MM.1S (cell line): ENCODE data around the gene GTF2F2.
"Not testable (repeated sequence)": the region's sequence is repeated elsewhere in the genome, so short reads cannot be mapped to it uniquely, and the experiment has no call there.

ENCODE experiments used
- DNase-seq: peaks from one replicate; pipeline ENCODE4 v3.0.0-alpha.2; 2015
- H2AFZ ChIP-seq: fragments of 300-600 bp; sonication (generic); 2 replicates; pipeline ENCODE4 v1.6.0; 2016; ENCODE audit warnings: antibody characterized with exemption, low read length
- H3F3A ChIP-seq: fragments of 300-600 bp; sonication (generic); 2 replicates; pipeline ENCODE4 v1.6.1; 2016; ENCODE audit warnings: mild to moderate bottlenecking, antibody characterized with exemption, low read length, moderate library complexity, mixed read lengths; ENCODE audit not compliant: insufficient read depth
- H3K27ac ChIP-seq: fragments of 300-600 bp; sonication (generic); 2 replicates; pipeline ENCODE4 v1.5.1; 2016; ENCODE audit warnings: mild to moderate bottlenecking, low read length
- H3K27me3 ChIP-seq: fragments of 300-600 bp; sonication (generic); replicated peaks from 2 replicates; pipeline ENCODE4 v1.6.0; 2016; ENCODE audit warnings: low read length; ENCODE audit not compliant: insufficient read depth
- H3K36me3 ChIP-seq: fragments of 300-600 bp; sonication (generic); replicated peaks from 2 replicates; pipeline ENCODE4 v1.6.1; 2016; ENCODE audit warnings: mild to moderate bottlenecking, low read length, mixed read lengths; ENCODE audit not compliant: insufficient read depth
- H3K4me1 ChIP-seq: fragments of 300-600 bp; sonication (generic); 2 replicates; pipeline ENCODE4 v1.6.1; 2016; ENCODE audit warnings: low read length, mixed read lengths
- H3K4me2 ChIP-seq: fragments of 300-600 bp; sonication (generic); 2 replicates; pipeline ENCODE4 v1.6.0; 2016; ENCODE audit warnings: low read depth, low read length
- H3K4me3 ChIP-seq: fragments of 300-600 bp; sonication (generic); 2 replicates; pipeline ENCODE4 v1.5.1; 2016; ENCODE audit warnings: low read length, mixed read lengths
- H3K79me2 ChIP-seq: fragments of 300-600 bp; sonication (generic); 2 replicates; pipeline ENCODE4 v1.6.1; 2016; ENCODE audit warnings: mixed run types, low read length, mixed read lengths
- H3K9ac ChIP-seq: fragments of 300-600 bp; sonication (generic); 2 replicates; pipeline ENCODE4 v1.6.1; 2016; ENCODE audit warnings: low read length, mixed read lengths
- H3K9me2 ChIP-seq: fragments of 300-600 bp; sonication (generic); replicated peaks from 2 replicates; pipeline ENCODE4 v1.6.1; 2016; ENCODE audit warnings: mild to moderate bottlenecking, low read length, mixed read lengths; ENCODE audit not compliant: insufficient read depth
- H3K9me3 ChIP-seq: fragments of 300-600 bp; sonication (generic); replicated peaks from 2 replicates; pipeline ENCODE4 v1.6.1; 2016; ENCODE audit warnings: mild to moderate bottlenecking, low read length, mixed read lengths; ENCODE audit not compliant: insufficient read depth
- H4K20me1 ChIP-seq: fragments of 300-600 bp; sonication (generic); 2 replicates; pipeline ENCODE4 v1.6.1; 2016; ENCODE audit warnings: mild to moderate bottlenecking, low read length, moderate library complexity, mixed read lengths; ENCODE audit not compliant: insufficient read depth
- EZH2 ChIP-seq: fragments of 300-600 bp; sonication (generic); optimal IDR thresholded peaks from 2 replicates; pipeline ENCODE3; 2017; ENCODE audit warnings: low read depth, mild to moderate bottlenecking, antibody characterized with exemption, low read length, mixed read lengths
- EZH2phosphoT487 ChIP-seq: fragments of 300-600 bp; sonication (generic); IDR thresholded peaks from 2 replicates; pipeline ENCODE4 v1.6.1; 2018; ENCODE audit warnings: antibody characterized with exemption, low read length
- TF ChIP-seq, protein P1 (sequence below): fragments of 300-600 bp; sonication (generic); IDR thresholded peaks from 2 replicates; pipeline ENCODE4 v1.5.1; 2016; ENCODE audit warnings: antibody characterized with exemption, low read length, mixed read lengths

The GTF2F2 gene

DNA sequence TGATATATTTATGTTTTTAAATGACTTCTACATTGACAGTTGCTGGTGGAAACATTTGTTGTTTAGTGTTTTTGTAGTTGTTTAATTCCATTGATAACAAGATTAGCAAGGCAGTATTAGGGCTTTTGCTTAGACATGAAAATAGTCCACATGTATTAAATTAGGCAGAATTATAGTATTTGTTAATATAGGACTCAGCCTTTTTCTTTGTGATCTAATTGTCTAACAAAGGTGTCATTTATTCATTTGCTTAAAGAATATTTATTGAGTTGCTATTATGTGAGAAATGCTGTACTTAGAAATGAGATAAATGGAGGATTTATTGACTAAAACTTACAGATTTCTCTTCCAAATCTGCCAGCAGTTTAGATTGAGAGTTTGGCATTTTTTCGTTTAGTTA lies 122.2 kb downstream of the GTF2F2 start:
- Histone ChIP-seq H2AFZ (no peak overlapping the region), H3K27ac (no peak overlapping the region)

DNA sequence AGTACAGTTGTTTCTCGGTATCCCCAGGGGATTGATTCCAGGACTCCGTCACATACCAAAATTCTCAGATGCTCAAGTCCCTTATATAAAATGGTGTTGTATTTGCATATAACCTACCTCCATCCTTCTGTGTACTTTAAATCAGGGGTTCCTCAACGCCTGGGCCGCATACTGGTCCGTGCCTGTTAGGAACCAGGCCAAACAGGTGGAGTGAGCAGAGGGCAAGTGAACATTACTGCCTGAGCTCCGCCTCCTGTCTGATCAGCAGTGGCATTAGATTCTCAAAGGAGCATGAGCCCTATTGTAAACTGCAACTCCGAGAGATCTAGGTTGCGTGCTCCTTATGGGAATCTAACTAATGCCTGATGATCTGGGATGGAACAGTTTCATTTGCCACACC lies 122.8 kb downstream of the GTF2F2 start:
- DNase-seq: no peak

More for the DNA sequence above, 122.2 kb downstream of the GTF2F2 start:
- no peak for TF ChIP-seq EZH2phosphoT487
- TF ChIP-seq, protein P1, sequence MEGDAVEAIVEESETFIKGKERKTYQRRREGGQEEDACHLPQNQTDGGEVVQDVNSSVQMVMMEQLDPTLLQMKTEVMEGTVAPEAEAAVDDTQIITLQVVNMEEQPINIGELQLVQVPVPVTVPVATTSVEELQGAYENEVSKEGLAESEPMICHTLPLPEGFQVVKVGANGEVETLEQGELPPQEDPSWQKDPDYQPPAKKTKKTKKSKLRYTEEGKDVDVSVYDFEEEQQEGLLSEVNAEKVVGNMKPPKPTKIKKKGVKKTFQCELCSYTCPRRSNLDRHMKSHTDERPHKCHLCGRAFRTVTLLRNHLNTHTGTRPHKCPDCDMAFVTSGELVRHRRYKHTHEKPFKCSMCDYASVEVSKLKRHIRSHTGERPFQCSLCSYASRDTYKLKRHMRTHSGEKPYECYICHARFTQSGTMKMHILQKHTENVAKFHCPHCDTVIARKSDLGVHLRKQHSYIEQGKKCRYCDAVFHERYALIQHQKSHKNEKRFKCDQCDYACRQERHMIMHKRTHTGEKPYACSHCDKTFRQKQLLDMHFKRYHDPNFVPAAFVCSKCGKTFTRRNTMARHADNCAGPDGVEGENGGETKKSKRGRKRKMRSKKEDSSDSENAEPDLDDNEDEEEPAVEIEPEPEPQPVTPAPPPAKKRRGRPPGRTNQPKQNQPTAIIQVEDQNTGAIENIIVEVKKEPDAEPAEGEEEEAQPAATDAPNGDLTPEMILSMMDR: no peak
- TF ChIP-seq EZH2: no peak
- Histone ChIP-seq H3K4me3 (no peak overlapping the region), H3F3A (no peaks in the 10 kb centered on the region), H3K9me3 (no peaks in the 10 kb centered on the region), H3K9ac (no peak overlapping the region), H3K9me2 (no peaks in the 10 kb centered on the region), H3K4me1 (no peaks in the 10 kb centered on the region), H3K36me3 (no peaks in the 10 kb centered on the region), H3K27me3 (no peaks in the 10 kb centered on the region), H4K20me1 (no peaks in the 10 kb centered on the region), H3K79me2 (no peaks in the 10 kb centered on the region), H3K4me2 (no peak overlapping the region)
- DNase-seq: no peak

DNA sequence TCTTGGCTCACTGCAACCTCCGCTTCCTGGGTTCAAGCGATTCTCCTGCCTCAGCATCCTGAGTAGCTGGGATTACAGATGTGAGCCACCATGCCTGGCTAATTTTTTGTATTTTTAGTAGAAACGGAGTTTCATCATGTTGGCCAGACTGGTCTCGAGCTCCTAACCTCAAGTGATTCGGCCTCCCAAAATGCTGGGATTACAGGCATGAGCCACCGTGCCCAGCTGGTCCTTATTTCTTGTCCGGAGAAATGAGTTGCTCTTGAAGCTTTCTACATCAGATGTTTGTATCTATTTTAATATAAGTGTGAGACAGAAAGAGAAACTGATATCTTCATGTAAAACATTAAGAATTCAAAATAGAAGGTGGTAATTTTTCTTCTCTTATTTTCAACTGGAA lies 124.4 kb downstream of the GTF2F2 start:
- not testable (repeated sequence) for H3K27ac ChIP-seq, H4K20me1 ChIP-seq, H3K9ac ChIP-seq, H3K36me3 ChIP-seq, H3K9me3 ChIP-seq, H2AFZ ChIP-seq, H3K79me2 ChIP-seq, H3K4me2 ChIP-seq, H3K4me3 ChIP-seq, DNase-seq, H3K27me3 ChIP-seq, H3F3A ChIP-seq, H3K4me1 ChIP-seq, H3K9me2 ChIP-seq

More for the DNA sequence above, 122.8 kb downstream of the GTF2F2 start:
- H3K9me3 ChIP-seq: no peaks in the 10 kb centered on the region
- H3F3A ChIP-seq: no peaks in the 10 kb centered on the region
- H3K9me2 ChIP-seq: no peaks in the 10 kb centered on the region
- H3K36me3 ChIP-seq: no peaks in the 10 kb centered on the region
- H3K4me2 ChIP-seq: no peak overlapping the region
- no peak for TF ChIP-seq EZH2
- TF ChIP-seq EZH2phosphoT487: no peak
- TF ChIP-seq, protein P1: no peak
- no peaks in the 10 kb centered on the region for H3K4me1 ChIP-seq
- no peaks in the 10 kb centered on the region for H4K20me1 ChIP-seq
- no peak overlapping the region for H2AFZ ChIP-seq
- no peaks in the 10 kb centered on the region for H3K27me3 ChIP-seq
- H3K4me3 ChIP-seq: no peak overlapping the region
- H3K27ac ChIP-seq: no peak overlapping the region
- H3K79me2 ChIP-seq: no peaks in the 10 kb centered on the region
- H3K9ac ChIP-seq: no peak overlapping the region

DNA sequence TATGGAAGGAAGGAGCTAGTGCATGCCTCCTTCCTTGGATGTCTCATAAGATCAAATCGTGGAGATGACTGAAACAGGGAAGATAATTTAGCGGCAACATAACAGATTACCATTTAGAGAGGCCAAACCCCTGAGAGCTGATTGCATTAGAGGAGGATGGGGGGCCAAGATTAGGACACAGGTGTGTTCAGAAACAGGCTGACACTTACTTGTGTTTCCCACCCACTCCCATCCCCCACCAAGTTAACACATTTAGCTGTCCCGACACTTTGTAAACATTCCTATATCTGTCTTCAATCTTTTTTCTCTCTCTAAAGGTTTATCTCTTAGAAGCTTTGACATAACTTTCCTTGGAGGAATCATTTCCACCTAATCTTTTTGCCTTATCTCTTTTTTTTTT lies 129.4 kb downstream of the GTF2F2 start:
- Histone ChIP-seq H3K9ac (no peak overlapping the region), H3K9me3 (no peaks in the 10 kb centered on the region), H3K4me3 (no peak overlapping the region), H3K79me2 (no peaks in the 10 kb centered on the region), H3K36me3 (no peaks in the 10 kb centered on the region), H3K9me2 (no peaks in the 10 kb centered on the region), H3K27me3 (no peaks in the 10 kb centered on the region), H3F3A (no peaks in the 10 kb centered on the region), H3K27ac (no peak overlapping the region), H2AFZ (no peak overlapping the region), H4K20me1 (no peaks in the 10 kb centered on the region), H3K4me1 (no peaks in the 10 kb centered on the region), H3K4me2 (no peak overlapping the region)
- DNase-seq: no peak
- TF ChIP-seq EZH2phosphoT487 (no peak), EZH2 (no peak)
- TF ChIP-seq, protein P1: no peak
